SK-N-SH (cell line): ENCODE measurements around the gene NEDD8. TPM values are rescaled to one million over a fixed set of nuclear protein-coding genes. Genes with fewer than 3 reads are reported as not detected.
"Not testable (repeated sequence)": the region's sequence is repeated elsewhere in the genome, so short reads cannot be mapped to it uniquely, and the experiment has no call there.

Experiments used
- CTCF ChIA-PET: fragments of 300-600, 350-600 bp; formaldehyde crosslinking; extraction: SDS; loops from one replicate; lab custom pipeline; 2021; lab: Yijun Ruan, JAX
- POLR2A ChIA-PET: fragments of 350-600 bp; sonication (Branson Sonifier 250); formaldehyde crosslinking; extraction: SDS; loops from one replicate; lab custom pipeline; 2020; ENCODE audit warnings: antibody characterized with exemption, inconsistent platforms; lab: Yijun Ruan, JAX
- DNase-seq: peaks from one replicate; pipeline ENCODE4 v3.0.0; 2012
- H2AFZ ChIP-seq: fragments of 200-600 bp; sonication (generic); 2 replicates; pipeline ENCODE4 v1.8.1; 2016; ENCODE audit warnings: antibody characterized with exemption, mild to moderate bottlenecking, low read depth
- H3F3A ChIP-seq: fragments of 200-600 bp; sonication (generic); replicated peaks from 2 replicates; pipeline ENCODE3; 2016; ENCODE audit warnings: antibody characterized with exemption, mild to moderate bottlenecking; ENCODE audit not compliant: insufficient read depth
- H3K27ac ChIP-seq, 2 experiments: fragments of 200-500 bp in 1 of 2; fragments of 200-600 bp in 1 of 2; sonication (Bioruptor generic) in 1 of 2; sonication (generic), shearing (Covaris generic) in 1 of 2; 2 replicates each; pipeline versions ENCODE4 v1.5.1 to v1.6.1; 2014 to 2016; ENCODE audit warnings: low read depth in 2 of 2, inconsistent platforms in 1 of 2, low read length in 1 of 2, mild to moderate bottlenecking in 1 of 2, mixed read lengths in 1 of 2
- H3K27me3 ChIP-seq: fragments of 200-600 bp; sonication (generic), shearing (Covaris generic); 2 replicates; pipeline ENCODE4 v1.6.1; 2016; ENCODE audit warnings: mixed run types; ENCODE audit not compliant: insufficient read depth
- H3K36me3 ChIP-seq, 2 experiments: fragments of 200-500 bp in 1 of 2; fragments of 200-600 bp in 1 of 2; sonication (Bioruptor generic) in 1 of 2; sonication (generic) in 1 of 2; replicated peaks in 1 of 2; 2 replicates each; pipeline versions ENCODE3 to v1.5.1; 2014 to 2016; ENCODE audit warnings: low read length in 1 of 2, mild to moderate bottlenecking in 1 of 2; ENCODE audit not compliant: insufficient read depth in 2 of 2, control insufficient read depth in 1 of 2
- H3K4me1 ChIP-seq, 2 experiments: fragments of 200-500 bp in 1 of 2; fragments of 200-600 bp in 1 of 2; sonication (Bioruptor generic) in 1 of 2; sonication (generic), shearing (Covaris generic) in 1 of 2; 2 replicates each; pipeline versions ENCODE4 v1.5.1 to v1.6.1; 2014 to 2016; ENCODE audit warnings: low read depth in 1 of 2, low read length in 1 of 2, mixed run types in 1 of 2; ENCODE audit not compliant: insufficient read depth in 2 of 2, control insufficient read depth in 1 of 2
- H3K4me2 ChIP-seq: fragments of 200-600 bp; sonication (generic), shearing (Covaris generic); 2 replicates; pipeline ENCODE4 v1.6.1; 2017; ENCODE audit warnings: mixed run types
- H3K4me3 ChIP-seq, 2 experiments: fragments of 200-500 bp in 1 of 2; fragments of 200-600 bp in 1 of 2; sonication (Bioruptor generic) in 1 of 2; sonication (generic), shearing (Covaris generic) in 1 of 2; 2 replicates each; pipeline versions ENCODE4 v1.5.1 to v1.8.1; 2014 to 2016; ENCODE audit warnings: low read depth in 2 of 2, inconsistent platforms in 1 of 2, low read length in 1 of 2, mild to moderate bottlenecking in 1 of 2, mixed read lengths in 1 of 2, moderate library complexity in 1 of 2
- H3K79me2 ChIP-seq: fragments of 200-600 bp; sonication (generic); 2 replicates; pipeline ENCODE4 v1.8.1; 2017; ENCODE audit warnings: mild to moderate bottlenecking; ENCODE audit not compliant: insufficient read depth
- H3K9ac ChIP-seq: fragments of 200-600 bp; sonication (generic); 2 replicates; pipeline ENCODE4 v1.6.1; 2017; ENCODE audit warnings: mixed run types
- H3K9me2 ChIP-seq: fragments of 200-600 bp; sonication (generic); 2 replicates; pipeline ENCODE4 v1.6.1; 2017; ENCODE audit warnings: mixed run types
- H3K9me3 ChIP-seq: fragments of 200-600 bp; sonication (generic); 2 replicates; pipeline ENCODE4 v1.6.1; 2017; ENCODE audit warnings: mixed run types, mild to moderate bottlenecking, moderate library complexity
- H4K20me1 ChIP-seq: fragments of 200-600 bp; sonication (generic); 2 replicates; pipeline ENCODE4 v1.6.1; 2017; ENCODE audit warnings: mild to moderate bottlenecking, mixed run types; ENCODE audit not compliant: insufficient read depth
- CHD2 ChIP-seq: fragments of 150-350 bp; IDR thresholded peaks from 2 replicates; pipeline ENCODE4 v1.6.1; 2018; ENCODE audit warnings: low read length; ENCODE audit not compliant: partially characterized antibody
- CTCF ChIP-seq: fragments of 200-600 bp; sonication (generic); IDR thresholded peaks from 2 replicates; pipeline ENCODE4 v1.6.1; 2017; ENCODE audit warnings: antibody characterized with exemption, mild to moderate bottlenecking, moderate library complexity
- ELF1 ChIP-seq: IDR thresholded peaks from 2 replicates; pipeline ENCODE4 v1.4.0; 2012
- EP300 ChIP-seq, 2 experiments: IDR thresholded peaks; 2 replicates each; pipeline versions ENCODE4 v1.4.0 to v1.6.1; 2012; ENCODE audit warnings: borderline replicate concordance in 1 of 2, low read depth in 1 of 2, low read length in 1 of 2
- FOXJ3 ChIP-seq: sonication (generic); formaldehyde crosslinking; IDR thresholded peaks from 2 replicates; pipeline ENCODE4 v1.5.1; 2020; ENCODE audit warnings: mild to moderate bottlenecking, missing genetic modification reagents
- FOXM1 ChIP-seq: IDR thresholded peaks from 2 replicates; pipeline ENCODE4 v1.4.0; 2012; ENCODE audit warnings: low read depth, mild to moderate bottlenecking
- GATA2 ChIP-seq: sonication (generic); formaldehyde crosslinking; IDR thresholded peaks from 2 replicates; pipeline ENCODE4 v1.5.0; 2020; ENCODE audit warnings: mild to moderate bottlenecking, missing genetic modification reagents
- IRF3 ChIP-seq: fragments of 150-350 bp; IDR thresholded peaks from 2 replicates; pipeline ENCODE4 v1.6.1; 2016; ENCODE audit warnings: mild to moderate bottlenecking, low read depth, low read length
- MAX ChIP-seq: IDR thresholded peaks from 2 replicates; pipeline ENCODE4 v1.4.0; 2012; ENCODE audit warnings: low read depth
- NFIC ChIP-seq: IDR thresholded peaks from 2 replicates; pipeline ENCODE4 v1.4.0; 2012; ENCODE audit warnings: borderline replicate concordance
- NRF1 ChIP-seq: IDR thresholded peaks from 2 replicates; pipeline ENCODE4 v1.6.1; 2012; ENCODE audit warnings: low read depth, mild to moderate bottlenecking, low read length
- POLR2AphosphoS5 ChIP-seq: IDR thresholded peaks from 2 replicates; pipeline ENCODE4 v1.6.1; 2012; ENCODE audit warnings: low read depth, low read length
- RFX5 ChIP-seq: IDR thresholded peaks from 2 replicates; pipeline ENCODE4 v1.6.1; 2012; ENCODE audit warnings: mild to moderate bottlenecking, improper control_type of control experiment, low read length
- SIN3A ChIP-seq: IDR thresholded peaks from 2 replicates; pipeline ENCODE4 v1.6.1; 2012; ENCODE audit warnings: low read depth, mild to moderate bottlenecking, low read length, moderate library complexity, borderline replicate concordance
- TAF1 ChIP-seq: IDR thresholded peaks from 2 replicates; pipeline ENCODE4 v1.6.1; 2012; ENCODE audit warnings: low read depth, mild to moderate bottlenecking, low read length, moderate library complexity, borderline replicate concordance
- TCF12 ChIP-seq: IDR thresholded peaks from 2 replicates; pipeline ENCODE4 v1.4.0; 2012
- TEAD4 ChIP-seq: IDR thresholded peaks from 2 replicates; pipeline ENCODE4 v1.4.0; 2012; ENCODE audit warnings: mild to moderate bottlenecking, borderline replicate concordance; ENCODE audit not compliant: insufficient read depth
- ZBTB33 ChIP-seq: IDR thresholded peaks from 2 replicates; pipeline ENCODE4 v1.4.0; 2012; ENCODE audit warnings: low read depth, borderline replicate concordance
- WGBS: methylation state at CpG from one replicate; pipeline ENCODE4 v1.1.6; 2017; ENCODE audit warnings: low lambda C conversion rate; 5-methylcytosine and 5-hydroxymethylcytosine counted together
- polyA plus RNA-seq, 3 experiments: library from polyadenylated mRNA; depleted of rRNA; stranded (reverse); fragments of >200 nt; gene quantifications; 2 replicates each; pipeline ENCODE4 v1.2.3, GENCODE V29; 2012
- TF ChIP-seq, protein P1 (sequence below): IDR thresholded peaks from 2 replicates; pipeline ENCODE4 v1.4.0; 2012; ENCODE audit warnings: low read depth, borderline replicate concordance
- TF ChIP-seq, protein P2 (sequence below): IDR thresholded peaks from 2 replicates; pipeline ENCODE4; 2012

NEDD8 gene
- polyA plus RNA-seq, 1 of the 3 experiments (the other 2 are of a cell fraction): 534 TPM

DNA sequence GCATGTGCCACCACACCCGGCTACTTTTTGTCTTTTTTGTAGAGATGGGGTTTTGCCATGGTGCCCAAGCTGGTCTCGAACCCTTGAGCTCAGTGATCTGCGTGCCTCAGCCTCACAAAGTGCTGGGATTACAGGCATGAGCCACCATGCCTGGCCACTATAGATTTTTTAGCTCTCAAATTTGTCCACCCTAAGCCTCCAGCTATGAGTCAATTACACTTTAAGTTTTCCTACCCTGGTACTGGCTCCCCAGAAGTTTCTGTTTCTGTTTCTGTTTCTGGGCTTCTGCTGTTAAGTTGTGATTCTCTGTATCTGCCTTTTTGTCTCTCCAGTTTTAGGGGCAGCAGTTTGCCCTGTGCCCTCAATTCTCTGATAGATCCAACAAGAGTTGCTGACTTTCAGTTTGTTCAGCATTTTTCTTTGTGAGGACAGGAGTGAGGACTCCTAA, 14.6 kb upstream of the NEDD8 start:
- Histone ChIP-seq H3K27ac (no peak overlapping the region), H3K79me2 (peaks cover 2% of the 10 kb centered on the region), H4K20me1 (no peaks in the 10 kb centered on the region), H3K27me3 (no peaks in the 10 kb centered on the region), H3K9me2 (no peaks in the 10 kb centered on the region), H3K9me3 (no peaks in the 10 kb centered on the region), H3K9ac (no peak overlapping the region), H2AFZ (no peak overlapping the region), H3K4me3 (no peak overlapping the region), H3K36me3 (no peaks in the 10 kb centered on the region), H3F3A (peaks cover 13% of the 10 kb centered on the region), H3K4me1 (peaks cover 7% of the 10 kb centered on the region in 2 experiments; a peak in 1 of 4 replicates), H3K4me2 (no peak overlapping the region)
- DNase-seq: no peak
- ChIA-PET POLR2A (interaction anchor here (1.1 kb wide), 1 partner anchor 62 kb away, joined by 4 read pairs; no protein-coding TSS in a partner anchor), CTCF (interaction anchor here (1.1 to 12.0 kb wide), 8 partner anchors 10 to 190 kb away, joined by 3 to 191 read pairs (median 4); partner anchors contain the start of genes CIDEB, DHRS1, NOP9 and RABGGTA)
- WGBS: 77% methylated on average over 3 of the region's 3 CpGs
- TF ChIP-seq NRF1: no peak
- TF ChIP-seq, protein P1, sequence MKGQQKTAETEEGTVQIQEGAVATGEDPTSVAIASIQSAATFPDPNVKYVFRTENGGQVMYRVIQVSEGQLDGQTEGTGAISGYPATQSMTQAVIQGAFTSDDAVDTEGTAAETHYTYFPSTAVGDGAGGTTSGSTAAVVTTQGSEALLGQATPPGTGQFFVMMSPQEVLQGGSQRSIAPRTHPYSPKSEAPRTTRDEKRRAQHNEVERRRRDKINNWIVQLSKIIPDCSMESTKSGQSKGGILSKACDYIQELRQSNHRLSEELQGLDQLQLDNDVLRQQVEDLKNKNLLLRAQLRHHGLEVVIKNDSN: no peak
- TF ChIP-seq CHD2: no peak
- no peak for TF ChIP-seq TAF1
- no peak for TF ChIP-seq TCF12
- TF ChIP-seq FOXM1: no peak
- TF ChIP-seq TEAD4: no peak
- no peak for TF ChIP-seq ELF1
- no peak for TF ChIP-seq FOXJ3 (CRISPR knock-in tag)
- TF ChIP-seq ZBTB33: no peak
- no peak for TF ChIP-seq MAX
- TF ChIP-seq GATA2 (CRISPR knock-in tag): no peak
- TF ChIP-seq RFX5: no peak
- TF ChIP-seq IRF3: no peak
- TF ChIP-seq NFIC: no peak
- TF ChIP-seq EP300 (IDR thresholded peaks at IDR 0.05; ENCODE audit: borderline replicate concordance in 1 of 2, low read depth in 1 of 2, low read length in 1 of 2): no peak
- no peak for TF ChIP-seq POLR2AphosphoS5
- TF ChIP-seq CTCF: no peak
- TF ChIP-seq, protein P2, sequence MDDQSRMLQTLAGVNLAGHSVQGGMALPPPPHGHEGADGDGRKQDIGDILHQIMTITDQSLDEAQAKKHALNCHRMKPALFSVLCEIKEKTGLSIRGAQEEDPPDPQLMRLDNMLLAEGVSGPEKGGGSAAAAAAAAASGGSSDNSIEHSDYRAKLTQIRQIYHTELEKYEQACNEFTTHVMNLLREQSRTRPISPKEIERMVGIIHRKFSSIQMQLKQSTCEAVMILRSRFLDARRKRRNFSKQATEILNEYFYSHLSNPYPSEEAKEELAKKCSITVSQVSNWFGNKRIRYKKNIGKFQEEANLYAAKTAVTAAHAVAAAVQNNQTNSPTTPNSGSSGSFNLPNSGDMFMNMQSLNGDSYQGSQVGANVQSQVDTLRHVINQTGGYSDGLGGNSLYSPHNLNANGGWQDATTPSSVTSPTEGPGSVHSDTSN: no peak
- TF ChIP-seq SIN3A: no peak

- H3K27me3 ChIP-seq, H3K27ac ChIP-seq, H3K4me2 ChIP-seq, H3K9ac ChIP-seq, H2AFZ ChIP-seq, H4K20me1 ChIP-seq, H3K36me3 ChIP-seq, POLR2A ChIA-PET, DNase-seq, H3K4me3 ChIP-seq, H3K9me3 ChIP-seq, H3K9me2 ChIP-seq: not testable (repeated sequence)
- WGBS: 92% methylated on average over 11 of the region's 11 CpGs
- Histone ChIP-seq H3F3A (peaks cover 13% of the 10 kb centered on the region), H3K4me1 (peaks cover 15 to 20% of the 10 kb centered on the region in 2 experiments; a peak in 2 of 4 replicates), H3K79me2 (peaks cover 17% of the 10 kb centered on the region)
- CTCF ChIA-PET: interaction anchor here (1.3 to 12.0 kb wide), 4 partner anchors 11 to 121 kb away, joined by 4 to 191 read pairs (median 24); partner anchors contain the start of genes DHRS1 and NOP9
Observed at GRCh38 chr14:24245350-24245749, 13.2 kb upstream of the NEDD8 start.
